ENCODE data around the gene OTP. TPM values are rescaled to one million over a fixed set of nuclear protein-coding genes. Genes with fewer than 3 reads are reported as not detected.

Gene OTP
- total and polyA plus RNA-seq, 2 donors (not counting 1 experiment from before 2014, with no cell fraction given), result not detected

- no peak for DNase-seq (ENCODE audit: low read depth in 2 of 2)
- Histone ChIP-seq H3K27ac (ENCODE audit: insufficient read depth, low read length) (no peak overlapping the region), H3K4me2 (ENCODE audit: extremely low read depth, insufficient read depth, low read length) (no peak overlapping the region), H4K20me1 (ENCODE audit: control insufficient read depth, extremely low read depth, insufficient read depth, low read length) (no peaks in the 10 kb centered on the region), H3K4me1 (ENCODE audit: control insufficient read depth, extremely low read depth, insufficient read depth, low read length) (no peaks in the 10 kb centered on the region), H3K9me3 (ENCODE audit: control insufficient read depth, insufficient read depth, low read depth, low read length) (no peaks in the 10 kb centered on the region), H2AFZ (ENCODE audit: low read length) (no peak overlapping the region), H3K79me2 (ENCODE audit: control insufficient read depth, insufficient read depth, low read length) (no peaks in the 10 kb centered on the region), H3K36me3 (ENCODE audit: control insufficient read depth, insufficient read depth, low read length) (no peaks in the 10 kb centered on the region), H3K4me3 (replicated peaks in 1 of 4; ENCODE audit: control extremely low read depth in 1 of 4, insufficient read depth in 1 of 4, low read depth in 3 of 4, low read length in 4 of 4) (no peak overlapping the region), H3K9ac (ENCODE audit: insufficient read depth, low read length) (no peak overlapping the region), H3K27me3 (ENCODE audit: control insufficient read depth, insufficient read depth, low read length) (no peaks in the 10 kb centered on the region)
- TF ChIP-seq EZH2 (IDR thresholded peaks at IDR 0.05; ENCODE audit: low read length, missing control alignments), result no peak
- TF ChIP-seq CTCF (conservative IDR thresholded peaks at IDR 0.05 in 1 of 2, IDR thresholded peaks at IDR 0.05 in 1 of 2; ENCODE audit: low read depth in 1 of 2, low read length in 2 of 2), result no peak
Observed at GRCh38 chr5:77607324-77607723, 31.2 kb downstream of the OTP start.

GRCh38 chr5:77606279-77606678, 32.2 kb downstream of the OTP start:
- Histone ChIP-seq H3K27me3 (ENCODE audit: control insufficient read depth, insufficient read depth, low read length) (no peaks in the 10 kb centered on the region), H3K27ac (ENCODE audit: insufficient read depth, low read length) (no peak overlapping the region), H3K4me2 (ENCODE audit: extremely low read depth, insufficient read depth, low read length) (no peak overlapping the region), H4K20me1 (ENCODE audit: control insufficient read depth, extremely low read depth, insufficient read depth, low read length) (no peaks in the 10 kb centered on the region), H3K4me1 (ENCODE audit: control insufficient read depth, extremely low read depth, insufficient read depth, low read length) (no peaks in the 10 kb centered on the region), H3K79me2 (ENCODE audit: control insufficient read depth, insufficient read depth, low read length) (no peaks in the 10 kb centered on the region), H3K9me3 (ENCODE audit: control insufficient read depth, insufficient read depth, low read depth, low read length) (no peaks in the 10 kb centered on the region), H3K9ac (ENCODE audit: insufficient read depth, low read length) (no peak overlapping the region), H3K4me3 (replicated peaks in 1 of 4; ENCODE audit: control extremely low read depth in 1 of 4, insufficient read depth in 1 of 4, low read depth in 3 of 4, low read length in 4 of 4) (no peak overlapping the region), H3K36me3 (ENCODE audit: control insufficient read depth, insufficient read depth, low read length) (no peaks in the 10 kb centered on the region), H2AFZ (ENCODE audit: low read length) (no peak overlapping the region)
- DNase-seq (ENCODE audit: low read depth in 2 of 2), result no peak
- TF ChIP-seq CTCF (conservative IDR thresholded peaks at IDR 0.05 in 1 of 2, IDR thresholded peaks at IDR 0.05 in 1 of 2; ENCODE audit: low read depth in 1 of 2, low read length in 2 of 2) (no peak), EZH2 (IDR thresholded peaks at IDR 0.05; ENCODE audit: low read length, missing control alignments) (no peak)

- DNase-seq (ENCODE audit: low read depth in 2 of 2), result no peak
- no peaks in the 10 kb centered on the region for H3K79me2 ChIP-seq (ENCODE audit: control insufficient read depth, insufficient read depth, low read length)
- no peak overlapping the region for H3K27ac ChIP-seq (ENCODE audit: insufficient read depth, low read length)
- H3K9ac ChIP-seq (ENCODE audit: insufficient read depth, low read length), result no peak overlapping the region
- no peak overlapping the region for H3K4me3 ChIP-seq (replicated peaks in 1 of 4; ENCODE audit: control extremely low read depth in 1 of 4, insufficient read depth in 1 of 4, low read depth in 3 of 4, low read length in 4 of 4)
- no peaks in the 10 kb centered on the region for H3K4me1 ChIP-seq (ENCODE audit: control insufficient read depth, extremely low read depth, insufficient read depth, low read length)
- TF ChIP-seq EZH2 (IDR thresholded peaks at IDR 0.05; ENCODE audit: low read length, missing control alignments) (no peak), CTCF (conservative IDR thresholded peaks at IDR 0.05 in 1 of 2, IDR thresholded peaks at IDR 0.05 in 1 of 2; ENCODE audit: low read depth in 1 of 2, low read length in 2 of 2) (no peak)
- no peak overlapping the region for H2AFZ ChIP-seq (ENCODE audit: low read length)
- no peaks in the 10 kb centered on the region for H3K27me3 ChIP-seq (ENCODE audit: control insufficient read depth, insufficient read depth, low read length)
- no peaks in the 10 kb centered on the region for H3K9me3 ChIP-seq (ENCODE audit: control insufficient read depth, insufficient read depth, low read depth, low read length)
- H3K4me2 ChIP-seq (ENCODE audit: extremely low read depth, insufficient read depth, low read length), result no peak overlapping the region
- H4K20me1 ChIP-seq (ENCODE audit: control insufficient read depth, extremely low read depth, insufficient read depth, low read length), result no peaks in the 10 kb centered on the region
- no peaks in the 10 kb centered on the region for H3K36me3 ChIP-seq (ENCODE audit: control insufficient read depth, insufficient read depth, low read length)
Observed at GRCh38 chr5:77599679-77600078, 38.8 kb downstream of the OTP start.
